ENCODE measurements around the gene MGRN1.

MGRN1 gene

GRCh38 chr16:4606354-4606753 is 18.3 kb upstream of the MGRN1 start:
- DNase-seq: no peak

GRCh38 chr16:4607841-4608703 is 16.6 kb upstream of the MGRN1 start:
- DNase-seq: no peak

- no peak for DNase-seq
Measured at GRCh38 chr16:4608704-4608980, 16.0 kb upstream of the MGRN1 start.

GRCh38 chr16:4609200-4610010 is 15.2 kb upstream of the MGRN1 start:
- no peak for DNase-seq

- DNase-seq: no peak
Measured at GRCh38 chr16:4610011-4611005, 14.3 kb upstream of the MGRN1 start.

- no peak for DNase-seq
Measured at GRCh38 chr16:4611337-4612021, 13.1 kb upstream of the MGRN1 start.

GRCh38 chr16:4612474-4612931 is 12.1 kb upstream of the MGRN1 start:
- DNase-seq: no peak

GRCh38 chr16:4612977-4613635 is 11.5 kb upstream of the MGRN1 start:
- DNase-seq: no peak

- no peak for DNase-seq
Measured at GRCh38 chr16:4613636-4614570, 10.7 kb upstream of the MGRN1 start.

- peak; percentile 60 to 72 for DNase-seq
Measured at GRCh38 chr16:4614571-4615383, 9.8 kb upstream of the MGRN1 start, which contains the start of gene UBALD1. Gene UBALD1, minus strand, starts transcription at chr16:4614888. Its CDS starts 91 bp downstream, at chr16:4614797.

GRCh38 chr16:4615384-4616046 is 9.1 kb upstream of the MGRN1 start:
- DNase-seq: no peak

- peak; percentile 99 to 100 for DNase-seq
Measured at GRCh38 chr16:4616047-4616811, 8.4 kb upstream of the MGRN1 start.

- DNase-seq: no peak
Measured at GRCh38 chr16:4617880-4618279, 6.7 kb upstream of the MGRN1 start.

GRCh38 chr16:4618645-4619418 is 5.8 kb upstream of the MGRN1 start:
- no peak for DNase-seq

GRCh38 chr16:4623593-4623992 is 1.0 kb upstream of the MGRN1 start:
- no peak for DNase-seq

GRCh38 chr16:4624827-4625559 is 367 bp downstream of the MGRN1 start:
- DNase-seq: peak in 1 of 2 donors; percentile 32

All from hippocampal formation (tissue), 2 donors.